ENCODE measurements around the gene PCDHA6.

Gene PCDHA6

DNA sequence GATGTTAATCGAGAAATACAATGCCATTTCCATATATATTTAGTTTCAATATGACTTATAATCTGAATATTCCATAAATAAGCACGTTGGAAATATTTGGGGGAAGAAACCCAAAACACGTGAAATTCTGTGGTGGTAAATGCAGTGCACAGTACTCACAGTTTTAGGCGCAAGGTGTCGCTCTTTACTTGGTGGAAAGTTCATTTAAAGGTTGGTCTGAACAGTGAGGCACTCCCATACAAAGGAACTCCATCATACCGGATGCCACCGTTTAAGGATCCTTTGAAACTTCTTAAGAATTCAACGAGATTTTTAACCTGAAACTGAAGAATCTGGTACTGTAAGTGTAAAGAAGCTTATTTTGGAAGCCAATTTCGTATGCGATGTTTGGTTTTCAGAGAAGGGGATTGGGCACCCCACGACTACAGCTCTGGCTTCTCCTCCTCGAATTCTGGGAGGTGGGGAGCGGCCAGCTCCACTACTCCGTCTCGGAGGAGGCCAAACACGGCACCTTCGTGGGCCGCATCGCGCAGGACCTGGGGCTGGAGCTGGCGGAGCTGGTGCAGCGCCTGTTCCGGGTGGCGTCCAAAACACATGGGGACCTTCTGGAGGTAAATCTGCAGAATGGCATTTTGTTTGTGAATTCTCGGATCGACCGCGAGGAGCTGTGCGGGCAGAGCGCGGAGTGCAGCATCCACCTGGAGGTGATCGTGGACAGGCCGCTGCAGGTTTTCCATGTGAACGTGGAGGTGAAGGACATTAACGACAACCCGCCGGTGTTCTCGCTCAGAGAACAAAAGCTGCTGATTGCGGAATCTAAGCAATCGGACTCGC lies 41.2 kb downstream of the PCDHA6 start, which contains the start of gene PCDHA11:
Gene PCDHA11, plus strand, starts transcription at position 237 of the 834 bp plus-strand sequence. Its CDS starts 147 bp downstream, at position 384.
- peak; percentile 56 for TF ChIP-seq CTCF (IDR thresholded peaks at IDR 0.05)

GRCh38 chr5:140869555-140869886 lies 41.8 kb downstream of the PCDHA6 start:
- TF ChIP-seq CTCF (IDR thresholded peaks at IDR 0.05), result no peak; the same call in 1 of the 2 replicates

GRCh38 chr5:140870221-140871201 lies 42.8 kb downstream of the PCDHA6 start:
- no peak for TF ChIP-seq CTCF (IDR thresholded peaks at IDR 0.05)

DNA sequence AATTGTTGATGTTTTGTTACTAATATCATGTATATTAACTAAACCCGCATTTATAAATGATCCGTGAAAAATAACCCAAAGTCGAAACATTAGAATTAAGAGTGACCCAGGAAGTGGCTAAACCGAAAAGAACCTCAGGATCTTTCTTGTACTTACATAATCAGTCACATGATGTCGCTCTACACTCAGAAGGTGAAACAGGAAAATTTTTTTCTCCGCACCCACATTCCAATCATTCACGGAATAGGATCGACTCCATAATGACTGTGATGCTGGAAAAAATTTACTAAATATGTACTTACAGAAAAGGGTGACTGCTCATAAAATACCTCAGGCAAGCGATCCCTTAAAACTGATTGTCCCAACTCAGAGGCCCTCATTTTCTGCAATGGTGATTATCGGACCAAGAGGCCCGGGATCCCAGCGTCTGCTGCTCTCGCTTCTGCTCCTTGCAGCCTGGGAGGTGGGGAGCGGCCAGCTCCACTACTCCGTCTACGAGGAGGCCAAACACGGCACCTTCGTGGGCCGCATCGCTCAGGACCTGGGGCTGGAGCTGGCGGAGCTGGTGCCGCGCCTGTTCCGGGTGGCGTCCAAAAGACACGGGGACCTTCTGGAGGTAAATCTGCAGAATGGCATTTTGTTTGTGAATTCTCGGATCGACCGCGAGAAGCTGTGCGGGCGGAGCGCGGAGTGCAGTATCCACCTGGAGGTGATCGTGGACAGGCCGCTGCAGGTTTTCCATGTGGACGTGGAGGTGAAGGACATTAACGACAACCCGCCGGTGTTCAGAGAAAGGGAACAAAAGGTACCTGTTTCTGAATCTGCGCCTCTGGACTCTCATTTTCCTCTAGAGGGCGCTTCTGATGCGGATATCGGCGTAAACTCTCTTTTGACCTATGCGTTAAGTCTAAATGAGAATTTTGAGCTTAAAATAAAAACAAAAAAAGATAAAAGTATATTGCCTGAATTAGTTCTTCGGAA lies 47.6 kb downstream of the PCDHA6 start, which contains the start of gene PCDHA12:
Gene PCDHA12, plus strand, starts transcription at position 224 of the 981 bp plus-strand sequence. Its CDS starts 165 bp downstream, at position 389.
- peak; percentile 36; the same call in 1 of the 2 replicates for TF ChIP-seq CTCF (IDR thresholded peaks at IDR 0.05)

GRCh38 chr5:140877262-140877581 lies 49.5 kb downstream of the PCDHA6 start:
- no peak for TF ChIP-seq CTCF (IDR thresholded peaks at IDR 0.05)
